Liver (tissue), 9 donors: ENCODE data around the gene OR9A4. TPM values are rescaled to one million over a fixed set of nuclear protein-coding genes. Genes with fewer than 3 reads are reported as not detected.

Experiments
- DNase-seq: peaks from one replicate; pipeline ENCODE4 v3.0.0-alpha.2; 2017; ENCODE audit warnings: low spot score
- H3K27ac ChIP-seq, 2 donors: one replicate each; pipeline ENCODE4 v1.7.0; 2013; ENCODE audit warnings: inconsistent platforms in 2 of 2, low read length in 2 of 2, control low read depth in 1 of 2, low read depth in 1 of 2, mild to moderate bottlenecking in 1 of 2
- H3K27me3 ChIP-seq, 4 donors: one replicate each; pipeline versions ENCODE4 v1.6.1 to v1.7.0; 2013; ENCODE audit warnings: low read length in 3 of 4, inconsistent platforms in 1 of 4, mild to moderate bottlenecking in 1 of 4, moderate library complexity in 1 of 4; ENCODE audit not compliant: control insufficient read depth in 4 of 4, insufficient read depth in 4 of 4
- H3K36me3 ChIP-seq, 4 donors: one replicate each; pipeline versions ENCODE4 v1.6.1 to v1.7.0; 2013; ENCODE audit warnings: low read length in 3 of 4, mild to moderate bottlenecking in 3 of 4, low read depth in 1 of 4, moderate library complexity in 1 of 4; ENCODE audit not compliant: control insufficient read depth in 4 of 4, insufficient read depth in 3 of 4
- H3K4me1 ChIP-seq, 4 donors: one replicate each; pipeline versions ENCODE4 v1.6.1 to v1.7.0; 2013; ENCODE audit warnings: low read length in 3 of 4, mild to moderate bottlenecking in 3 of 4, moderate library complexity in 1 of 4; ENCODE audit not compliant: control insufficient read depth in 4 of 4, insufficient read depth in 4 of 4
- H3K4me3 ChIP-seq, 3 donors: one replicate each; pipeline versions ENCODE4 v1.6.1 to v1.7.0; 2013; ENCODE audit warnings: low read length in 3 of 3, control low read depth in 1 of 3, low read depth in 1 of 3, mild to moderate bottlenecking in 1 of 3
- H3K9ac ChIP-seq, 2 donors: one replicate each; pipeline ENCODE4 v1.7.0; 2013; ENCODE audit warnings: low read length in 2 of 2, mild to moderate bottlenecking in 2 of 2, moderate library complexity in 2 of 2, control low read depth in 1 of 2, low read depth in 1 of 2
- H3K9me3 ChIP-seq, 4 donors: one replicate each; pipeline versions ENCODE4 v1.6.1 to v1.7.0; 2013; ENCODE audit warnings: low read length in 3 of 4; ENCODE audit not compliant: control insufficient read depth in 4 of 4
- CTCF ChIP-seq: fragments of 150-350 bp; IDR thresholded peaks from 2 replicates; pipeline ENCODE4 v1.5.1; 2017; ENCODE audit warnings: improper control_type of control experiment, low read depth, low read length; ENCODE audit not compliant: missing input control
- EGR1 ChIP-seq, 2 donors: IDR thresholded peaks; 2 replicates each; pipeline ENCODE4 v1.6.1; 2016 to 2018; ENCODE audit warnings: antibody characterized with exemption in 2 of 2, low read depth in 2 of 2
- FOXA1 ChIP-seq: IDR thresholded peaks from 2 replicates; pipeline ENCODE4 v1.6.1; 2016; ENCODE audit warnings: antibody characterized with exemption
- FOXA2 ChIP-seq: IDR thresholded peaks from 2 replicates; pipeline ENCODE4 v1.6.1; 2016; ENCODE audit warnings: antibody characterized with exemption
- GABPA ChIP-seq, 2 donors: IDR thresholded peaks in 1 of 2; conservative IDR thresholded peaks in 1 of 2; 2 replicates each; pipeline ENCODE4 v1.6.1; 2016; ENCODE audit warnings: antibody characterized with exemption in 2 of 2, mild to moderate bottlenecking in 1 of 2, moderate library complexity in 1 of 2
- HNF4A ChIP-seq, 2 donors: conservative IDR thresholded peaks; 2 replicates each; pipeline ENCODE4 v1.6.1; 2016; ENCODE audit warnings: antibody characterized with exemption in 2 of 2, mild to moderate bottlenecking in 2 of 2
- HNF4G ChIP-seq: IDR thresholded peaks from 2 replicates; pipeline ENCODE4 v1.6.1; 2016; ENCODE audit warnings: antibody characterized with exemption
- JUND ChIP-seq, 2 donors: IDR thresholded peaks; 2 replicates each; pipeline ENCODE4 v1.6.1; 2016; ENCODE audit warnings: antibody characterized with exemption in 2 of 2
- MAX ChIP-seq: IDR thresholded peaks from 2 replicates; pipeline ENCODE4 v1.6.1; 2016; ENCODE audit warnings: antibody characterized with exemption
- NR2F2 ChIP-seq: IDR thresholded peaks from 2 replicates; pipeline ENCODE4 v1.6.1; 2016; ENCODE audit warnings: antibody characterized with exemption
- RAD21 ChIP-seq, 2 donors: IDR thresholded peaks; 2 replicates each; pipeline ENCODE4 v1.6.1; 2016; ENCODE audit warnings: antibody characterized with exemption in 2 of 2, mild to moderate bottlenecking in 2 of 2
- RXRA ChIP-seq, 2 donors: IDR thresholded peaks; 2 replicates each; pipeline ENCODE4 v1.6.1; 2017 to 2018; ENCODE audit warnings: antibody characterized with exemption in 2 of 2, mild to moderate bottlenecking in 1 of 2
- SP1 ChIP-seq: IDR thresholded peaks from 2 replicates; pipeline ENCODE4 v1.6.1; 2018; ENCODE audit warnings: antibody characterized with exemption, mild to moderate bottlenecking
- TAF1 ChIP-seq: conservative IDR thresholded peaks from 2 replicates; pipeline ENCODE4 v1.6.1; 2016; ENCODE audit warnings: antibody characterized with exemption, mild to moderate bottlenecking
- YY1 ChIP-seq: IDR thresholded peaks from 2 replicates; pipeline ENCODE4 v1.6.1; 2016; ENCODE audit warnings: antibody characterized with exemption, mild to moderate bottlenecking
- ZBTB33 ChIP-seq: IDR thresholded peaks from 2 replicates; pipeline ENCODE4 v1.6.1; 2016; ENCODE audit warnings: antibody characterized with exemption
- WGBS: extraction: QIAGEN DNeasy Blood & Tissue Kit; methylation state at CpG from one replicate; pipeline ENCODE4 v1.1.7; 2013; 5-methylcytosine and 5-hydroxymethylcytosine counted together
- polyA plus RNA-seq, 2 donors: library from polyadenylated mRNA; stranded (reverse) in 1 of 2; unstranded in 1 of 2; fragments of 200-250 nt in 1 of 2; fragments of >200 nt in 1 of 2; fragmentation: Nextera tagmentation in 1 of 2; extraction: Ambion mirVana in 1 of 2; gene quantifications; one replicate each; pipeline versions ENCODE4 v1.2.1 to v1.2.3, GENCODE V29; 2013 to 2015
- total RNA-seq, 2 donors: library from RNA; depleted of rRNA; stranded (reverse); fragments of >200 nt; gene quantifications; one replicate each; pipeline ENCODE4 v1.2.3, GENCODE V29; 2014
- TF ChIP-seq, protein P1 (sequence below): IDR thresholded peaks from 2 replicates; pipeline ENCODE4 v1.6.1; 2016; ENCODE audit warnings: antibody characterized with exemption
- donor health status: healthy.
- donor health status: healthy.
- donor health status: healthy.
- donor health status: healthy.
- donor health status: healthy.

Gene OR9A4
- total and polyA plus RNA-seq, 4 donors = 0.09 to 0.25 TPM; not detected in 2

DNA sequence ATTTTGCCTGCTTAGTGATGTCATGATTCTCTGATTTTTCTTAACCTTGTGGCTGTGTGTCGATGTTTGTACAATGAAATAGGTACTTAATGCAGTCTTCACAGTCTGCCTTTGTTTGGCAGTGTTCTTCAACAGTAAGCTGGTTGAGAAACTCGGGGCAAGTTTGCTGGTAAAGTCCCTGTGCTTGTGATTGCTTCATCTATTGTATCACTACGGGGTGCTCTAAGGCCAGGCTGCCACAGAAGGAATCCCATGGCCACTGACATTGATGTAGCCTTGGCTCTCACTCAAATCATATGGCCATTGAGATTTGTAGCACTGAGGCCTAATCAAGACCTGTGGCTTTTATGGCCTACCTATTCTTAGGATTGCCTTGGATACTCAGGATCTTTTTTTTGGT is 41.4 kb upstream of the OR9A4 start (continued):
- no peak for TF ChIP-seq HNF4A (conservative IDR thresholded peaks at IDR 0.05)
- no peak for TF ChIP-seq JUND (IDR thresholded peaks at IDR 0.05)
- no peak for TF ChIP-seq RXRA (IDR thresholded peaks at IDR 0.05)
- TF ChIP-seq YY1 = no peak
- no peak for TF ChIP-seq HNF4G
- no peak for TF ChIP-seq NR2F2
- no peak for TF ChIP-seq SP1
- TF ChIP-seq, protein P1, sequence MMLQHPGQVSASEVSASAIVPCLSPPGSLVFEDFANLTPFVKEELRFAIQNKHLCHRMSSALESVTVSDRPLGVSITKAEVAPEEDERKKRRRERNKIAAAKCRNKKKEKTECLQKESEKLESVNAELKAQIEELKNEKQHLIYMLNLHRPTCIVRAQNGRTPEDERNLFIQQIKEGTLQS = no peak
- no peak for TF ChIP-seq GABPA (IDR thresholded peaks at IDR 0.05 in 1 of 2, conservative IDR thresholded peaks at IDR 0.05 in 1 of 2)
- TF ChIP-seq MAX = no peak
- no peak for TF ChIP-seq EGR1 (IDR thresholded peaks at IDR 0.05; ENCODE audit: low read depth in 2 of 2)

DNA sequence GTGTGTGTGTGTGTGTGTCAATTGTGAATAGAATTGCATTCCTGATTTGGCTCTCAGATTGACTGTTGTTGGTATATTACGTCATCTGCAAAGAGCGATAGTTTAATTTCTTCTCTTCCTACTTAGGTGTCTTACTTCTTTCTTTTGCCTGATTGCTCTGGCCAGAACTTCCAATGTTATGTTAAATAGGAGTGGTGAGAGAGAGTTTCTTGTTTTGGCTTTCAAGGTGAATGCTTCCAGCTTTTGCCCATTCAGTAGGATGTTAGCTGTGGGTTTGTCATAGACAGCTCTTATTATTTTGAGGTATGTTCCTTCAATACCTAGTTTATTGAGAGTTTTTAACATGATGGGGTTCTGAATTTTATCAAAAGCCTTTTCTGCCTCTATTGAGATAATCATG is 40.7 kb upstream of the OR9A4 start:
- DNase-seq = no peak
- Histone ChIP-seq H3K9me3 (peaks cover 0 to 3% (median 2%) of the 10 kb centered on the region in 4 donors), H3K27me3 (no peaks in the 10 kb centered on the region), H3K4me1 (no peaks in the 10 kb centered on the region), H3K36me3 (no peaks in the 10 kb centered on the region), H3K4me3 (no peak overlapping the region), H3K9ac (no peak overlapping the region), H3K27ac (no peak overlapping the region)
- WGBS = 87% methylated on average over 2 of the region's 2 CpGs
- TF ChIP-seq JUND (IDR thresholded peaks at IDR 0.05) (no peak), CTCF (no peak), RAD21 (IDR thresholded peaks at IDR 0.05) (no peak), ZBTB33 (no peak), HNF4A (conservative IDR thresholded peaks at IDR 0.05) (no peak), FOXA2 (no peak), YY1 (no peak), TAF1 (no peak), NR2F2 (no peak), SP1 (no peak), FOXA1 (no peak), HNF4G (no peak), MAX (no peak)
- TF ChIP-seq, protein P1 = no peak

DNA sequence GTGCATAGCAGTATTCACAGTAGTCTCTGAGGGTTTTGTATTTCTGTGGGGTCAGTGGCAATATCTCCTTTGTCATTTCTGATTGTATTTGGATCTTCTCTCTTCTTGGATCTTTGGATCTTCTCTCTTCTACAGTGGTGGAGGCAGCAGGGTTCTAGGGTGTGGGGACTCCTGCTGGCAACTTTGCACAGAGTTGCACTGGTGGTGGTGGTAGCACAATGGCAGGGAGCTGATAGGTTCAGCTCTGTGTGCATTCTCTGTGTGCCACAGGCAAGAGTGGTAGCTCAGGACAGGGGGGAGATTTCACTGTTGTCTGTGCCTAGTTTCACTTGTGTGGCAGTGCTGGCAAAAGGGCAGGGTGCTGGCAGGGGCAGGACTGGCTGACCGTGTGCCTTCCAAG is 39.8 kb upstream of the OR9A4 start:
- H3K27me3 ChIP-seq = no peaks in the 10 kb centered on the region
- H3K4me3 ChIP-seq = no peak overlapping the region
- no peak overlapping the region for H3K9ac ChIP-seq
- TF ChIP-seq YY1 (no peak), HNF4G (no peak), NR2F2 (no peak)
- no peaks in the 10 kb centered on the region for H3K4me1 ChIP-seq
- 70% methylated on average over 1 of the region's 1 CpG for WGBS
- H3K27ac ChIP-seq = no peak overlapping the region
- H3K36me3 ChIP-seq = no peaks in the 10 kb centered on the region
- no peak for DNase-seq
- peaks cover 0 to 3% (median 3%) of the 10 kb centered on the region in 4 donors for H3K9me3 ChIP-seq
